Transverse colon (tissue), 4 donors: ENCODE measurements around the gene TPRKB. TPM values are rescaled to one million over a fixed set of nuclear protein-coding genes. Genes with fewer than 3 reads are reported as not detected.
"Not testable (repeated sequence)": the region's sequence is repeated elsewhere in the genome, so short reads cannot be mapped to it uniquely, and the experiment has no call there.

Experiments used
- DNase-seq: peaks from one replicate; pipeline ENCODE4 v3.0.0-alpha.2; 2019
- H3K27ac ChIP-seq, 4 donors: fragments of 200-600 bp; sonication (generic); 2 replicates each; pipeline ENCODE4 v1.5.1; 2016 to 2018; ENCODE audit warnings: inconsistent platforms in 4 of 4
- H3K27me3 ChIP-seq: fragments of 200-600 bp; sonication (generic); 2 replicates; pipeline ENCODE4 v1.5.1; 2017; ENCODE audit warnings: inconsistent platforms
- H3K36me3 ChIP-seq, 4 donors: fragments of 200-600 bp; sonication (generic); 2 replicates each; pipeline ENCODE4 v1.5.1; 2017 to 2019; ENCODE audit warnings: inconsistent platforms in 4 of 4
- H3K4me1 ChIP-seq, 4 donors: fragments of 200-600 bp; sonication (generic); 2 replicates each; pipeline ENCODE4 v1.5.1; 2017 to 2020; ENCODE audit warnings: inconsistent platforms in 4 of 4
- H3K4me3 ChIP-seq, 4 donors: fragments of 200-600 bp; sonication (generic); 1 replicate in 1 of 4; 2 replicates in 3 of 4; pipeline versions ENCODE4 v1.5.1 to v1.6.1; 2017 to 2019; ENCODE audit warnings: inconsistent platforms in 4 of 4
- H3K9me3 ChIP-seq, 2 donors: fragments of 200-600 bp; sonication (generic); 2 replicates each; pipeline ENCODE4 v1.5.1; 2017 to 2019; ENCODE audit warnings: inconsistent platforms in 2 of 2
- EP300 ChIP-seq: sonication (generic); formaldehyde crosslinking; IDR thresholded peaks from one replicate; pipeline ENCODE4 v1.6.1; 2017; ENCODE audit warnings: antibody characterized with exemption, low read depth
- POLR2A ChIP-seq: fragments of 450-650 bp; IDR thresholded peaks from one replicate; pipeline ENCODE4 v1.6.1; 2016; ENCODE audit warnings: antibody characterized with exemption, mild to moderate bottlenecking, moderate library complexity
- POLR2AphosphoS5 ChIP-seq, 3 donors: sonication (generic); formaldehyde crosslinking; IDR thresholded peaks; one replicate each; pipeline ENCODE4 v1.6.1; 2016; ENCODE audit warnings: antibody characterized with exemption in 3 of 3
- WGBS, 2 donors: methylation state at CpG; one replicate each; pipeline ENCODE4 v1.1.5; 2018; ENCODE audit warnings: low coverage in 1 of 2; 5-methylcytosine and 5-hydroxymethylcytosine counted together
- in situ Hi-C, 4 donors: fragments of 200-750 bp; cut with MboI; loops; one replicate each; pipeline versions ENCODE4 v1.15.0 to v1.15.1; 2017; ENCODE audit warnings: low sequenced_read_pairs in 3 of 4, low pct_ligation_motif_present in 1 of 4, low pct_unique_long_range_greater_than_20kb in 1 of 4
- intact Hi-C: fragments of 100-400 bp; cut with DNase I; formaldehyde crosslinking; loops from one replicate; pipeline ENCODE4 v1.15.1; 2023; ENCODE audit warnings: low total_unique reads
- total RNA-seq, 4 donors: library from RNA; depleted of rRNA; stranded (reverse); fragments of >200 nt; gene quantifications; one replicate each; pipeline ENCODE4 v1.1.0, GENCODE V29; 2016
- TF ChIP-seq, protein P1 (sequence below), 5 experiments: fragments of 200-600 bp in 3 of 5; fragments of 450-650 bp in 2 of 5; sonication (generic) in 3 of 5; IDR thresholded peaks; 1 replicate in 2 of 5; 2 replicates in 3 of 5; pipeline ENCODE4 v1.5.1; 2016 to 2017; ENCODE audit warnings: antibody characterized with exemption in 5 of 5, inconsistent platforms in 3 of 5, mild to moderate bottlenecking in 2 of 5, moderate library complexity in 1 of 5

Gene TPRKB
- total RNA-seq, 4 donors from 2014 or later: 10.5 to 76.2 (median 36.5) TPM

DNA sequence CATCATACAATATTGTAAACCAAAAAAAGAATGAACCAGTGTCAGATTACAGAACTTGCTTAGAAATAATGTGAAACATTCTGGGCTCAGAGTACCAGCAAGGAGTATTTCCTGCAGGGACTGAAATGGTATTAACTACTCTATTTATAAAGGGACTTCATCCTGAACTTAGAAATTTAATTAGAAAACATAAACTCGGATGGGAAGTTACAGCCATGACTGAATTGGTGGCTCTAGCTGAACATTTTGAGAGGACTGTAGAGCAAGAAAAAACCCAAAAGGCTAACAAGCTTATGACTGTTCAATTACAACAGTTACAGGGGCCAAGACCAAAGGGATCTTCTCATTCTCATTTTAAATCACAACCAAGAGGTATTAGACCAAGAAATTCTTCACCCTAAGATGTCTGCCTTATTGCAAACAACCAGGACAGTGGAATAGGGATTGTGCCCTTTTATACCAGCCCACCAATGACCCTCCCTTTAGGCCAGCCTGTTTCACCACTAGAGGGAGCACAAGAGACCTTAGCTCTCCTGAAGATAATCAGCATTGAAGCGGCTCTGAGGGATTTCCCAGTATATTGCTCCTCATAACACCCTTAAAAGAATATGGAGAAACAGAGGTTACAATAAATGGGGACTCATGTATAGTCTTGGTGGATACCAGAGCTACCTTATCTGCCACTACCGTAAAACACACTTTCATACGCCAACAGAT, 46.6 kb downstream of the TPRKB start:
- H3K4me3 ChIP-seq, H3K36me3 ChIP-seq, intact Hi-C loops, H3K27ac ChIP-seq, H3K27me3 ChIP-seq, H3K4me1 ChIP-seq, H3K9me3 ChIP-seq: not testable (repeated sequence)
- WGBS, 2 donors: 59% methylated on average over 4 of the region's 4 CpGs; no CpG with 5 or more reads in 1 of the 2 donors
- peak; percentile 16 for DNase-seq
- TF ChIP-seq, protein P1, sequence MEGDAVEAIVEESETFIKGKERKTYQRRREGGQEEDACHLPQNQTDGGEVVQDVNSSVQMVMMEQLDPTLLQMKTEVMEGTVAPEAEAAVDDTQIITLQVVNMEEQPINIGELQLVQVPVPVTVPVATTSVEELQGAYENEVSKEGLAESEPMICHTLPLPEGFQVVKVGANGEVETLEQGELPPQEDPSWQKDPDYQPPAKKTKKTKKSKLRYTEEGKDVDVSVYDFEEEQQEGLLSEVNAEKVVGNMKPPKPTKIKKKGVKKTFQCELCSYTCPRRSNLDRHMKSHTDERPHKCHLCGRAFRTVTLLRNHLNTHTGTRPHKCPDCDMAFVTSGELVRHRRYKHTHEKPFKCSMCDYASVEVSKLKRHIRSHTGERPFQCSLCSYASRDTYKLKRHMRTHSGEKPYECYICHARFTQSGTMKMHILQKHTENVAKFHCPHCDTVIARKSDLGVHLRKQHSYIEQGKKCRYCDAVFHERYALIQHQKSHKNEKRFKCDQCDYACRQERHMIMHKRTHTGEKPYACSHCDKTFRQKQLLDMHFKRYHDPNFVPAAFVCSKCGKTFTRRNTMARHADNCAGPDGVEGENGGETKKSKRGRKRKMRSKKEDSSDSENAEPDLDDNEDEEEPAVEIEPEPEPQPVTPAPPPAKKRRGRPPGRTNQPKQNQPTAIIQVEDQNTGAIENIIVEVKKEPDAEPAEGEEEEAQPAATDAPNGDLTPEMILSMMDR (IDR thresholded peaks at IDR 0.05): peak in 4 of 5 experiments; percentile 24 to 54 (median 48)
- in situ Hi-C loops: loop anchor here in 2 of 4 donors (5.0 to 25.0 kb wide), 2 partner anchors 68 to 97 kb away; partner anchors contain the start of genes C2orf78 (in 1 of the 2) and DUSP11 (in 1 of the 2)

DNA sequence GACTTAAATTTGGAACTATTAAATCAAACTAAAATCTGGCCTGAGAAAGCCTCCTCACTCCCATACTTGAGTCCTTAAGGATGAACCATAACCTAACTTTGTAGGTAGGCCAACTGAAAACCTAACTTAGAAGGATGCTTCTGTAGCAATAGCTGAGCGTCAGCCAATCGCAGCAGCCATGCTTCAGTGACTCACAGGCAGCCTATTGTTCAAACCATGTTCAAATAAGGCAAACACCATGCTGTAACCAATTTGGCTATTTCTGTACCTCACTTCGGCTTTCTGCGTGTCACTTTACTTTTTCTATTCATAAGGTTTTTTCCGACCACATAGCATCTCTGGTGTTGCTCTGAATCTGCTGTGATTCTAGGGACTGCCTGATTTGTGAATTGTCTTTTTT, 48.7 kb downstream of the TPRKB start:
- H3K4me1 ChIP-seq, DNase-seq, H3K9me3 ChIP-seq, intact Hi-C loops, H3K36me3 ChIP-seq, H3K27me3 ChIP-seq, H3K27ac ChIP-seq, H3K4me3 ChIP-seq: not testable (repeated sequence)
- in situ Hi-C loops: loop anchor here in 1 of 4 donors (25.0 kb wide), 1 partner anchor 99 kb away; the partner anchor contains the start of genes C2orf78 and DUSP11
- WGBS, 2 donors: 82 to 95% methylated on average over 5 of the region's 5 CpGs

DNA sequence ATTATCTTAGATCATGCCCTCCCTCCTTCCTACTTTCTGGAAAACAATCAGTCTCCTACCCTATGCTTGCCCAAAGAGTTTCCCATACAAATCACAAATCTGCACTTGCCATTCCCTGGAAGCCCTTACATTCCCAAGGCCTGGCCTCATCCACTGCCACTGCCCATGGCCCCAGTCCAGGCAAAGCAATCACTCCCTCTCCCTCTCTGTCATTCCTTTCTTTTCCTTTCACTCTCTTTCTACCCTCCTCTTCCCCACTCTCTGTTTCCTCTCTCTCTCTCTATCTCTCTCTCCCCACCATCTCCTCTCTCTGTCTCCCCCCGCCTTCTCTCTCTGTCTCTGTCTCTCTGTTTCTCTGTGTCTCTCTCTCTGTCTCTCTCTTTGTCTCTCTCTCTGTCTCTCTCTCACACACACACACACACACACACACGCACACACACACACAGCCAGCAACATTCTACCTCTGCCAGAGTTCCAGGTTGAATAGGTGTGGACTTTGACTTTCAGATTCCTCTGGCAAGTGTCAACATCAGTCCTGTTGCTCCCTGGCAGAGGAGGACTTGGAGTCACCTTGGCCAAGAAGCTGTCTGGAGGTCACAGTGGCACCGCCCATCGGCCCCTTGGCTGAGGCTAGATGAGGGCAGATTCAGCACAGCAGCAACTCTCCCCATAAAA, 51.2 kb downstream of the TPRKB start:
- H3K27ac ChIP-seq: peak overlapping the region in 3 of 4 donors; percentile 34 to 56 (median 46)
- WGBS, 2 donors: 71% methylated on average over 4 of the region's 4 CpGs; no CpG with 5 or more reads in 1 of the 2 donors

DNA sequence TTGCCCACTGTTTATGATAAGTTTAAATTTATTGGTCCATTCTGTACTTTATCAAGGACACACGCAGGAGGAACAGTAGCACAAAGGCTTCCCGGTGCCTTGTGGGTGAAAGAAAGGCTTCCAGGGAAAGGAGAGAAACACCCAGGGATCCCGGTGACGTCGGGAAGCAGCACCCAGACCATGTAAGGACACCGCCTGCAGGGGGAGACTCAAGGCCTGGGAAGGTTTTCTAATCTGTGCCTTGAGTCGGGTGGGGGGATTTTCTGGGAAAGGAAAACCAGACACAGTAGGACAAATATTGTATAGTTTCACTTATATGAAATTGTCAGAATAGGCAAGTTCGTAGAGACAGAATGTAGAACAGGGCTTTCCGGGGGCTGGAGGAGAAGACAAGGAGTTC, 52.2 kb downstream of the TPRKB start:
- not testable (repeated sequence) for H3K36me3 ChIP-seq, DNase-seq
- in situ Hi-C loops: loop anchor here in 1 of 4 donors (25.0 kb wide), 1 partner anchor 102 kb away; the partner anchor contains the start of genes C2orf78 and DUSP11

More for the DNA sequence above, 51.2 kb downstream of the TPRKB start:
- peak; percentile 65 for DNase-seq
- Histone ChIP-seq H3K27me3 (no peaks in the 10 kb centered on the region), H3K4me1 (no peaks in the 10 kb centered on the region), H3K36me3 (no peaks in the 10 kb centered on the region), H3K9me3 (no peaks in the 10 kb centered on the region), H3K4me3 (no peak overlapping the region)
- intact Hi-C loops: no loop called here
- in situ Hi-C loops: loop anchor here in 1 of 4 donors (25.0 kb wide), 1 partner anchor 101 kb away; the partner anchor contains the start of genes C2orf78 and DUSP11
- TF ChIP-seq POLR2A: no peak
- TF ChIP-seq POLR2AphosphoS5 (IDR thresholded peaks at IDR 0.05): no peak
- TF ChIP-seq, protein P1 (IDR thresholded peaks at IDR 0.05): no peak
- no peak for TF ChIP-seq EP300

DNA sequence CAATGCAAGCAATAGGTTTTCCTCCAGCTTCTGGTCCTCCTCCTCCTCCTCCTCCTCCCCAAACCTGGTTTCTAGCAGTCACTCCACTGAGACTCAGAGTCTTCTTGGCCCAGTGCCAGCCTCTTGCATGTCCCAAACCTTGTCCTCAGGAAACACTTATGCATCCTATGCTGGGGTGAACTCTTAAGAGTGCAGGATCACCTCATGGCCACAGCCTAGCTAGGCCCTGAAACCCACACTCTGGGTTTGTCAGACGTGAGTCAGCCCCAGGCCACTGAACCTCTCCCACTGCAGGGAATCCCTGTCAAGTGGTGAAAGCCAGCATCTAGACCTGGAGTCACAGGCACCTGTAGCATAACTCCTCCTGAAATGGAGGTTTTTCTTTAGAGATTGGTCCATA, 52.8 kb downstream of the TPRKB start:
- in situ Hi-C loops: loop anchor here in 1 of 4 donors (25.0 kb wide), 1 partner anchor 103 kb away; the partner anchor contains the start of genes C2orf78 and DUSP11

More for the DNA sequence above, 52.2 kb downstream of the TPRKB start:
- H3K9me3 ChIP-seq, intact Hi-C loops, H3K4me3 ChIP-seq, H3K4me1 ChIP-seq, H3K27ac ChIP-seq, H3K27me3 ChIP-seq: not testable (repeated sequence)
- TF ChIP-seq, protein P1 (IDR thresholded peaks at IDR 0.05): peak in 3 of 5 experiments; percentile 13 to 20 (median 18)
- WGBS, 2 donors: 48 to 66% methylated on average over 4 to 9 of the region's 9 CpGs

More for the DNA sequence above, 52.8 kb downstream of the TPRKB start:
- WGBS, 2 donors: 80% methylated on average over 1 of the region's 1 CpG; no CpG with 5 or more reads in 1 of the 2 donors
- intact Hi-C loops, H3K27ac ChIP-seq, H3K4me1 ChIP-seq, H3K36me3 ChIP-seq, DNase-seq, H3K27me3 ChIP-seq, H3K4me3 ChIP-seq, H3K9me3 ChIP-seq: not testable (repeated sequence)
